ENCODE measurements around the gene CDH24. TPM values are rescaled to one million over a fixed set of nuclear protein-coding genes. Genes with fewer than 3 reads are reported as not detected.

CDH24 gene
- total RNA-seq, 1 experiment from 2014 or later, result 17.9 TPM

- Mint-ChIP-seq H3K27ac (peak overlapping the region; percentile 96), H3K27me3 (ENCODE audit: low read depth) (no peaks in the 10 kb centered on the region), H3K36me3 (peaks cover 70% of the 10 kb centered on the region), H3K9me3 (no peaks in the 10 kb centered on the region), H3K4me1 (peaks cover 38% of the 10 kb centered on the region), H3K4me3 (peak overlapping the region; percentile 95)
- TF ChIP-seq USF1 (CRISPR knock-in tag; IDR thresholded peaks at IDR 0.05) (0 out of 2 replicates have a peak, but pooled peaks have one; percentile 39), USF2 (CRISPR knock-in tag; IDR thresholded peaks at IDR 0.05) (peak; percentile 62), RELA (CRISPR knock-in tag; IDR thresholded peaks at IDR 0.05; ENCODE audit: borderline replicate concordance) (no peak), CBFB (CRISPR knock-in tag; IDR thresholded peaks at IDR 0.05; ENCODE audit: low read depth) (no peak), HMGA2 (CRISPR knock-in tag; IDR thresholded peaks at IDR 0.05) (no peak), FOXK1 (CRISPR knock-in tag; IDR thresholded peaks at IDR 0.05) (no peak)
- TF ChIP-seq, protein P1, sequence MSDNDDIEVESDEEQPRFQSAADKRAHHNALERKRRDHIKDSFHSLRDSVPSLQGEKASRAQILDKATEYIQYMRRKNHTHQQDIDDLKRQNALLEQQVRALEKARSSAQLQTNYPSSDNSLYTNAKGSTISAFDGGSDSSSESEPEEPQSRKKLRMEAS (CRISPR knock-in tag; IDR thresholded peaks at IDR 0.05), result 0 out of 2 replicates have a peak, but pooled peaks have one; percentile 13
- DNase-seq (ENCODE audit: low spot score), result no peak
- CTCF ChIA-PET, result interaction anchor here (0.6 to 4.6 kb wide), 20 partner anchors 8 to 294 kb away, joined by 3 to 49 read pairs (median 4); partner anchors contain the start of genes ACIN1, C14orf119, CDH24 and PRMT5
- ATAC-seq, result peak; percentile 44
- POLR2A ChIA-PET, result interaction anchor here (0.5 to 2.3 kb wide), 12 partner anchors 11 to 250 kb away, joined by 3 to 24 read pairs (median 4); partner anchors contain the start of genes ACIN1, C14orf119, HAUS4 and PABPN1
These were observed 14.7 kb upstream of the CDH24 start for GRCh38 chr14:23071921-23072539.

DNA sequence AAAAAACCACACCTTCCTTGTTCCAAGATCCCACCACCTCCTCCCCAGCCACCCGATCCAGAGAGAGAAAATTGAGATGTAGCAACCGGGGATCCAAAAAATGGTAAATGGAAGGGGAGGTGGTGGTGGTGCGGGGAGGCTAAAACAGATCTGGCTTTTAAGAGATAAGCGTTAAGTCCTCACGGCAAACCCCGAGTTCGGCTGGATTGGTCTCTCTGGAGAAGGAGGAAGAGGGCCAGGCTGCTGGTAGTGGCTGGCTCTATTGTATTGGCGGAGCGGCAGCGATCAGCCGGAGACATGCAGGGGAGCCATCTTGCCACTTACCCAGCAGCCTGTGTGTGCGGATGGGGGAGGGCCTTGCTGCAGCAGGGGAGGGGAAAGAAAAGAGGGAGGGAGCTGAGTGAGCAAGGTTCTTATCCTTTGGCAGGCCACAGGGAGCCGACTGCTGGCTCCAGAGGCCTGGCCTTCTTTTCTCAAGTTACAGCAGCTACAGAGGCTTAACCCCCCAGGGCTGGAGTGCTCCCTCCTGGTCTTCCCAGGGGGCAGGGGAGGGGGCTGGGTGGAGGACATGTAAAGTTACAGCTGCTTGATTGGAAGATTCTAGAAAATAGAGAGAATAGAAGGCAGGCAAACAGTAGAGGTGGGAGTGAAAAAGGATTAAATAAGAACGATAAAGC, 14.1 kb upstream of the CDH24 start:
- ChIA-PET CTCF (interaction anchor here (0.6 to 4.6 kb wide), 20 partner anchors 9 to 295 kb away, joined by 3 to 49 read pairs (median 4); partner anchors contain the start of genes ACIN1, C14orf119, CDH24 and PRMT5), POLR2A (interaction anchor here (0.5 to 2.3 kb wide), 12 partner anchors 11 to 250 kb away, joined by 3 to 24 read pairs (median 4); partner anchors contain the start of genes ACIN1, C14orf119, HAUS4 and PABPN1)
- Mint-ChIP-seq H3K4me3 (peak overlapping the region; percentile 95), H3K9me3 (no peaks in the 10 kb centered on the region), H3K4me1 (peaks cover 38% of the 10 kb centered on the region), H3K36me3 (peaks cover 70% of the 10 kb centered on the region), H3K27ac (peak overlapping the region; percentile 96), H3K27me3 (ENCODE audit: low read depth) (no peaks in the 10 kb centered on the region)
- ATAC-seq (peak; percentile 87), DNase-seq (ENCODE audit: low spot score) (peak; percentile 82)
- no peak for TF ChIP-seq ATF3 (CRISPR knock-in tag; conservative IDR thresholded peaks at IDR 0.05)
- TF ChIP-seq, protein P2, sequence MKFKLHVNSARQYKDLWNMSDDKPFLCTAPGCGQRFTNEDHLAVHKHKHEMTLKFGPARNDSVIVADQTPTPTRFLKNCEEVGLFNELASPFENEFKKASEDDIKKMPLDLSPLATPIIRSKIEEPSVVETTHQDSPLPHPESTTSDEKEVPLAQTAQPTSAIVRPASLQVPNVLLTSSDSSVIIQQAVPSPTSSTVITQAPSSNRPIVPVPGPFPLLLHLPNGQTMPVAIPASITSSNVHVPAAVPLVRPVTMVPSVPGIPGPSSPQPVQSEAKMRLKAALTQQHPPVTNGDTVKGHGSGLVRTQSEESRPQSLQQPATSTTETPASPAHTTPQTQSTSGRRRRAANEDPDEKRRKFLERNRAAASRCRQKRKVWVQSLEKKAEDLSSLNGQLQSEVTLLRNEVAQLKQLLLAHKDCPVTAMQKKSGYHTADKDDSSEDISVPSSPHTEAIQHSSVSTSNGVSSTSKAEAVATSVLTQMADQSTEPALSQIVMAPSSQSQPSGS (CRISPR knock-in tag; IDR thresholded peaks at IDR 0.05; ENCODE audit: borderline replicate concordance, low read depth), result no peak
- TF ChIP-seq GTF2I (CRISPR knock-in tag; conservative IDR thresholded peaks at IDR 0.05), result peak; percentile 91
- no peak for TF ChIP-seq SMAD4 (CRISPR knock-in tag; IDR thresholded peaks at IDR 0.05)
- no peak for TF ChIP-seq ZNF317 (CRISPR knock-in tag; IDR thresholded peaks at IDR 0.05; ENCODE audit: borderline replicate concordance, low read depth)
- peak; percentile 48; the same call in 1 of the 2 replicates for TF ChIP-seq ZNF281 (CRISPR knock-in tag; IDR thresholded peaks at IDR 0.05)
- TF ChIP-seq NFE2L1 (CRISPR knock-in tag; IDR thresholded peaks at IDR 0.05), result peak; percentile 84
- TF ChIP-seq, protein P3, sequence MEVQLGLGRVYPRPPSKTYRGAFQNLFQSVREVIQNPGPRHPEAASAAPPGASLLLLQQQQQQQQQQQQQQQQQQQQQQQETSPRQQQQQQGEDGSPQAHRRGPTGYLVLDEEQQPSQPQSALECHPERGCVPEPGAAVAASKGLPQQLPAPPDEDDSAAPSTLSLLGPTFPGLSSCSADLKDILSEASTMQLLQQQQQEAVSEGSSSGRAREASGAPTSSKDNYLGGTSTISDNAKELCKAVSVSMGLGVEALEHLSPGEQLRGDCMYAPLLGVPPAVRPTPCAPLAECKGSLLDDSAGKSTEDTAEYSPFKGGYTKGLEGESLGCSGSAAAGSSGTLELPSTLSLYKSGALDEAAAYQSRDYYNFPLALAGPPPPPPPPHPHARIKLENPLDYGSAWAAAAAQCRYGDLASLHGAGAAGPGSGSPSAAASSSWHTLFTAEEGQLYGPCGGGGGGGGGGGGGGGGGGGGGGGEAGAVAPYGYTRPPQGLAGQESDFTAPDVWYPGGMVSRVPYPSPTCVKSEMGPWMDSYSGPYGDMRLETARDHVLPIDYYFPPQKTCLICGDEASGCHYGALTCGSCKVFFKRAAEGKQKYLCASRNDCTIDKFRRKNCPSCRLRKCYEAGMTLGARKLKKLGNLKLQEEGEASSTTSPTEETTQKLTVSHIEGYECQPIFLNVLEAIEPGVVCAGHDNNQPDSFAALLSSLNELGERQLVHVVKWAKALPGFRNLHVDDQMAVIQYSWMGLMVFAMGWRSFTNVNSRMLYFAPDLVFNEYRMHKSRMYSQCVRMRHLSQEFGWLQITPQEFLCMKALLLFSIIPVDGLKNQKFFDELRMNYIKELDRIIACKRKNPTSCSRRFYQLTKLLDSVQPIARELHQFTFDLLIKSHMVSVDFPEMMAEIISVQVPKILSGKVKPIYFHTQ (CRISPR knock-in tag; IDR thresholded peaks at IDR 0.05), result 0 out of 2 replicates have a peak, but pooled peaks have one; percentile 48
- TF ChIP-seq ZNF671 (CRISPR knock-in tag; IDR thresholded peaks at IDR 0.05), result no peak
- no peak for TF ChIP-seq CBFB (CRISPR knock-in tag; IDR thresholded peaks at IDR 0.05; ENCODE audit: low read depth)
- TF ChIP-seq GABPB1 (CRISPR knock-in tag; IDR thresholded peaks at IDR 0.05), result peak; percentile 30; the same call in 1 of the 2 replicates

All from WTC11 (cell line).